Endothelial cell of umbilical vein (primary cell): ENCODE results near the gene NTRK2. TPM values are rescaled to one million over a fixed set of nuclear protein-coding genes. Genes with fewer than 3 reads are reported as not detected.

ENCODE experiments used
- BruUV-seq: library from RNA; stranded (reverse); fragments of 400-500 nt; replicated peaks from 2 replicates; lab custom pipeline; 2021; lab: Mats Ljungman, UMichigan
- CTCF ChIA-PET: fragments of 300-600, 350-600 bp; sonication (Branson Sonifier 250); formaldehyde crosslinking; loops from one replicate; lab custom pipeline; 2021; ENCODE audit warnings: antibody characterized with exemption, inconsistent platforms; lab: Charles Lee
- POLR2A ChIA-PET: fragments of 300-600, 350-600 bp; sonication (Branson Sonifier 250); formaldehyde crosslinking; loops from one replicate; lab custom pipeline; 2021; ENCODE audit warnings: antibody characterized with exemption, inconsistent platforms; lab: Charles Lee
- DNase-seq: peaks from one replicate; pipeline ENCODE4 v3.0.0-alpha.2; 2011; ENCODE audit warnings: low read depth, low spot score
- FAIRE-seq: peaks from 2 replicates; lab custom pipeline; 2011; peaks lifted over from hg19 to GRCh38; lab: Jason Lieb, UNC
- H2AFZ ChIP-seq: 2 replicates; pipeline ENCODE4 v1.6.0; 2012; ENCODE audit warnings: low read depth, low read length, control low read depth, inconsistent platforms
- H3K27ac ChIP-seq: 2 replicates; pipeline ENCODE4 v1.5.1; 2011; ENCODE audit warnings: low read depth, mild to moderate bottlenecking, control low read depth, low read length, moderate library complexity; ENCODE audit not compliant: insufficient read depth
- H3K27me3 ChIP-seq, 2 experiments: 2 replicates each; pipeline versions ENCODE4 v1.6.0 to v1.6.1; 2011; ENCODE audit warnings: low read length in 2 of 2, mixed read lengths in 1 of 2; ENCODE audit not compliant: control insufficient read depth in 2 of 2, insufficient read depth in 2 of 2
- H3K36me3 ChIP-seq, 2 experiments: 2 replicates in 1 of 2; 3 replicates in 1 of 2; pipeline ENCODE4 v1.5.1; 2011; ENCODE audit warnings: low read length in 2 of 2, mild to moderate bottlenecking in 1 of 2, moderate library complexity in 1 of 2; ENCODE audit not compliant: control insufficient read depth in 2 of 2, insufficient read depth in 2 of 2; ENCODE audit errors: extremely low read depth in 1 of 2
- H3K4me1 ChIP-seq: 3 replicates; pipeline ENCODE4 v1.5.1; 2011; ENCODE audit warnings: mild to moderate bottlenecking, low read length; ENCODE audit not compliant: control insufficient read depth, insufficient read depth; ENCODE audit errors: extremely low read depth
- H3K4me2 ChIP-seq: 2 replicates; pipeline ENCODE4 v1.6.1; 2011; ENCODE audit warnings: low read length, control low read depth, mixed read lengths; ENCODE audit not compliant: insufficient read depth
- H3K4me3 ChIP-seq, 3 experiments: fragments of 200-600 bp in 1 of 3; sonication (generic), shearing (Covaris generic) in 1 of 3; replicated peaks in 1 of 3; 2 replicates each; pipeline ENCODE4 v1.5.1; 2011 to 2016; ENCODE audit warnings: control low read depth in 3 of 3, low read length in 3 of 3, mild to moderate bottlenecking in 2 of 3, inconsistent platforms in 1 of 3, low read depth in 1 of 3, moderate library complexity in 1 of 3; ENCODE audit not compliant: insufficient read depth in 1 of 3
- H3K79me2 ChIP-seq: 2 replicates; pipeline ENCODE4 v1.6.0; 2012; ENCODE audit warnings: low read length, inconsistent platforms; ENCODE audit not compliant: control insufficient read depth, insufficient read depth
- H3K9ac ChIP-seq: replicated peaks from 2 replicates; pipeline ENCODE3; 2011; ENCODE audit warnings: low read length, control low read depth; ENCODE audit not compliant: insufficient read depth; ENCODE audit errors: extremely low read depth
- H3K9me1 ChIP-seq: replicated peaks from 3 replicates; pipeline ENCODE4 v1.6.0; 2011; ENCODE audit warnings: mild to moderate bottlenecking, low read length; ENCODE audit not compliant: control insufficient read depth, insufficient read depth; ENCODE audit errors: extremely low read depth
- H3K9me3 ChIP-seq: replicated peaks from 2 replicates; pipeline ENCODE4 v1.5.1; 2012; ENCODE audit warnings: low read length, inconsistent platforms; ENCODE audit not compliant: control insufficient read depth, insufficient read depth
- H4K20me1 ChIP-seq: replicated peaks from 2 replicates; pipeline ENCODE3; 2011; ENCODE audit warnings: mild to moderate bottlenecking, low read length; ENCODE audit not compliant: control insufficient read depth, insufficient read depth; ENCODE audit errors: extremely low read depth
- EZH2 ChIP-seq: IDR thresholded peaks from 2 replicates; pipeline ENCODE4 v1.6.1; 2012; ENCODE audit warnings: borderline replicate concordance, low read depth, mild to moderate bottlenecking, moderate library complexity, low read length, inconsistent platforms; ENCODE audit not compliant: severe bottlenecking
- FOS ChIP-seq: IDR thresholded peaks from 2 replicates; pipeline ENCODE4 v1.6.1; 2011; ENCODE audit warnings: mild to moderate bottlenecking, low read length, moderate library complexity, borderline replicate concordance; ENCODE audit not compliant: insufficient read depth
- GATA2 ChIP-seq: IDR thresholded peaks from 2 replicates; pipeline ENCODE4 v1.7.0; 2011; ENCODE audit warnings: low read depth, mild to moderate bottlenecking, moderate library complexity, mixed read lengths, low read length; ENCODE audit not compliant: insufficient read length, insufficient read depth
- JUN ChIP-seq: IDR thresholded peaks from 2 replicates; pipeline ENCODE4 v1.6.1; 2011; ENCODE audit warnings: borderline replicate concordance, low read depth; ENCODE audit not compliant: insufficient read length, insufficient read depth
- MAX ChIP-seq: IDR thresholded peaks from 2 replicates; pipeline ENCODE4 v1.6.1; 2011; ENCODE audit not compliant: insufficient read depth, insufficient read length
- MYC ChIP-seq: IDR thresholded peaks from one replicate; pipeline ENCODE4 v1.6.1; 2011; ENCODE audit warnings: mild to moderate bottlenecking, low read depth, low read length
- POLR2A ChIP-seq: IDR thresholded peaks from 2 replicates; pipeline ENCODE4 v1.6.1; 2012; ENCODE audit warnings: low read depth, mild to moderate bottlenecking, control low read depth, low read length
- POLR2AphosphoS5 ChIP-seq: IDR thresholded peaks from 2 replicates; pipeline ENCODE4 v1.6.1; 2012; ENCODE audit warnings: low read depth, mild to moderate bottlenecking, control low read depth, low read length, moderate library complexity; ENCODE audit not compliant: insufficient read depth
- dilution Hi-C: fragments of 300-500 bp; cut with MboI; formaldehyde crosslinking; loops from one replicate; pipeline ENCODE4 v1.15.0; 2019; ENCODE audit warnings: low sequenced_read_pairs; ENCODE audit not compliant: extremely low pct_ligation_motif_present
- intact Hi-C: fragments of 100-400 bp; cut with micrococcal nuclease; formaldehyde crosslinking; loops from one replicate; pipeline ENCODE4 v1.10.0; 2022
- polyA plus RNA-seq, 4 experiments: library from polyadenylated mRNA; depleted of rRNA in 3 of 4; stranded (reverse) in 3 of 4; unstranded in 1 of 4; fragments of >200 nt; gene quantifications; 2 replicates each; pipeline versions ENCODE4 v1.2.1 to v1.2.3, GENCODE V29; 2011 to 2012; ENCODE audit warnings: missing spikeins in 1 of 4
- total RNA-seq: library from RNA; stranded (reverse); gene quantifications from 2 replicates; pipeline ENCODE4 v1.2.3, GENCODE V29; 2021
- TF ChIP-seq, protein P1 (sequence below), 2 donors: IDR thresholded peaks; 1 replicate in 1 of 2; 2 replicates in 1 of 2; pipeline ENCODE4 v1.5.1; 2011; ENCODE audit warnings: low read length in 2 of 2, mild to moderate bottlenecking in 2 of 2, moderate library complexity in 2 of 2, control low read depth in 1 of 2, inconsistent platforms in 1 of 2, low read depth in 1 of 2; ENCODE audit not compliant: insufficient read depth in 1 of 2; ENCODE audit errors: extremely low read depth in 1 of 2

The NTRK2 gene
- total and polyA plus RNA-seq, 2 donors (not counting 3 experiments of a cell fraction or from before 2014, with no cell fraction given), result 0.01 to 0.13 TPM

GRCh38 chr9:84858364-84858763, 188.8 kb downstream of the NTRK2 start:
- Histone ChIP-seq H3K9me1 (no peaks in the 10 kb centered on the region), H3K4me1 (peaks cover 13% of the 10 kb centered on the region), H3K27me3 (no peaks in the 10 kb centered on the region), H3K36me3 (no peaks in the 10 kb centered on the region), H3K27ac (no peak overlapping the region), H3K4me2 (no peak overlapping the region), H2AFZ (no peak overlapping the region), H3K9ac (no peak overlapping the region), H3K9me3 (no peaks in the 10 kb centered on the region), H4K20me1 (no peaks in the 10 kb centered on the region), H3K79me2 (no peaks in the 10 kb centered on the region), H3K4me3 (no peak overlapping the region)
- no TSS peak for BruUV-seq
- TF ChIP-seq MAX (no peak), FOS (no peak), GATA2 (no peak), JUN (no peak), POLR2AphosphoS5 (no peak), MYC (no peak), EZH2 (no peak), POLR2A (no peak)
- TF ChIP-seq, protein P1, sequence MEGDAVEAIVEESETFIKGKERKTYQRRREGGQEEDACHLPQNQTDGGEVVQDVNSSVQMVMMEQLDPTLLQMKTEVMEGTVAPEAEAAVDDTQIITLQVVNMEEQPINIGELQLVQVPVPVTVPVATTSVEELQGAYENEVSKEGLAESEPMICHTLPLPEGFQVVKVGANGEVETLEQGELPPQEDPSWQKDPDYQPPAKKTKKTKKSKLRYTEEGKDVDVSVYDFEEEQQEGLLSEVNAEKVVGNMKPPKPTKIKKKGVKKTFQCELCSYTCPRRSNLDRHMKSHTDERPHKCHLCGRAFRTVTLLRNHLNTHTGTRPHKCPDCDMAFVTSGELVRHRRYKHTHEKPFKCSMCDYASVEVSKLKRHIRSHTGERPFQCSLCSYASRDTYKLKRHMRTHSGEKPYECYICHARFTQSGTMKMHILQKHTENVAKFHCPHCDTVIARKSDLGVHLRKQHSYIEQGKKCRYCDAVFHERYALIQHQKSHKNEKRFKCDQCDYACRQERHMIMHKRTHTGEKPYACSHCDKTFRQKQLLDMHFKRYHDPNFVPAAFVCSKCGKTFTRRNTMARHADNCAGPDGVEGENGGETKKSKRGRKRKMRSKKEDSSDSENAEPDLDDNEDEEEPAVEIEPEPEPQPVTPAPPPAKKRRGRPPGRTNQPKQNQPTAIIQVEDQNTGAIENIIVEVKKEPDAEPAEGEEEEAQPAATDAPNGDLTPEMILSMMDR (IDR thresholded peaks at IDR 0.05; ENCODE audit: extremely low read depth in 1 of 2, insufficient read depth in 1 of 2, low read depth in 1 of 2, low read length in 2 of 2), result no peak
- FAIRE-seq (no peak), DNase-seq (no peak)
- dilution Hi-C loops (no loop called here), intact Hi-C loops (no loop called here)
- CTCF ChIA-PET, result no interaction called here
- POLR2A ChIA-PET, result no interaction called here
